ENCODE data around the gene BUD13.
"Not testable (repeated sequence)": the region's sequence is repeated elsewhere in the genome, so short reads cannot be mapped to it uniquely, and the experiment has no call there.

Gene BUD13

GRCh38 chr11:116772443-116773202, at the start of gene BUD13:
Gene BUD13, minus strand, starts transcription at chr11:116772987. Its CDS starts 23 bp downstream, at chr11:116772964.
- peak; percentile 88 to 90 for DNase-seq (ENCODE audit: low read depth in 2 of 2)

- no peak for DNase-seq (ENCODE audit: low read depth in 2 of 2)
Observed at GRCh38 chr11:116822575-116822974, 49.8 kb upstream of the BUD13 start.

- DNase-seq (ENCODE audit: low read depth in 2 of 2): no peak
Observed at GRCh38 chr11:116821050-116821918, 48.5 kb upstream of the BUD13 start.

GRCh38 chr11:116819049-116819448, 46.3 kb upstream of the BUD13 start:
- no peak for DNase-seq (ENCODE audit: low read depth in 2 of 2)

- no peak for DNase-seq (ENCODE audit: low read depth in 2 of 2)
Observed at GRCh38 chr11:116814502-116814901, 41.7 kb upstream of the BUD13 start.

- no peak for DNase-seq (ENCODE audit: low read depth in 2 of 2)
Observed at GRCh38 chr11:116813781-116814471, 41.1 kb upstream of the BUD13 start.

- DNase-seq (ENCODE audit: low read depth in 2 of 2): no peak
Observed at GRCh38 chr11:116813170-116813569, 40.4 kb upstream of the BUD13 start.

- no peak for DNase-seq (ENCODE audit: low read depth in 2 of 2)
Observed at GRCh38 chr11:116812109-116812508, 39.3 kb upstream of the BUD13 start.

GRCh38 chr11:116811194-116811593, 38.4 kb upstream of the BUD13 start:
- no peak for DNase-seq (ENCODE audit: low read depth in 2 of 2)

GRCh38 chr11:116808262-116809175, 35.7 kb upstream of the BUD13 start:
- no peak for DNase-seq (ENCODE audit: low read depth in 2 of 2)

GRCh38 chr11:116807601-116808261, 34.9 kb upstream of the BUD13 start:
- DNase-seq (ENCODE audit: low read depth in 2 of 2): no peak

GRCh38 chr11:116804001-116804400, 31.2 kb upstream of the BUD13 start:
- no peak for DNase-seq (ENCODE audit: low read depth in 2 of 2)

GRCh38 chr11:116801662-116802061, 28.9 kb upstream of the BUD13 start:
- not testable (repeated sequence) for DNase-seq (ENCODE audit: low read depth in 2 of 2)

- DNase-seq (ENCODE audit: low read depth in 2 of 2): no peak
Observed at GRCh38 chr11:116800610-116801009, 27.8 kb upstream of the BUD13 start.

- DNase-seq (ENCODE audit: low read depth in 2 of 2): no peak
Observed at GRCh38 chr11:116798368-116798767, 25.6 kb upstream of the BUD13 start.

GRCh38 chr11:116797816-116798215, 25.0 kb upstream of the BUD13 start:
- DNase-seq (ENCODE audit: low read depth in 2 of 2): no peak

GRCh38 chr11:116796548-116796947, 23.8 kb upstream of the BUD13 start:
- no peak for DNase-seq (ENCODE audit: low read depth in 2 of 2)

- no peak for DNase-seq (ENCODE audit: low read depth in 2 of 2)
Observed at GRCh38 chr11:116794851-116795250, 22.1 kb upstream of the BUD13 start.

GRCh38 chr11:116793772-116794097, 20.9 kb upstream of the BUD13 start:
- no peak for DNase-seq (ENCODE audit: low read depth in 2 of 2)

- DNase-seq (ENCODE audit: low read depth in 2 of 2): no peak
Observed at GRCh38 chr11:116792869-116793771, 20.3 kb upstream of the BUD13 start.

Data from stimulated activated CD8-positive, alpha-beta memory T cell treated with anti-CD3 and anti-CD28 coated beads, Interleukin-15, amount 100 ng/mL, for 48 hours (primary cell).